Type B pancreatic cell (in vitro differentiated cells): Measurements from ENCODE around the gene DNAJC9. TPM values are rescaled to one million over a fixed set of nuclear protein-coding genes. Genes with fewer than 3 reads are reported as not detected.

Experiments used
- DNase-seq: peaks from one replicate; pipeline ENCODE4 v3.0.0; 2021; ENCODE audit warnings: mixed read lengths; ENCODE audit not compliant: unreplicated experiment; ENCODE audit errors: extremely low spot score
- H3K27ac Mint-ChIP-seq: 2 replicates; pipeline ENCODE4 v1.8.0; 2021; ENCODE audit warnings: mild to moderate bottlenecking, mixed read lengths
- H3K27me3 Mint-ChIP-seq: 2 replicates; pipeline ENCODE4 v1.8.0; 2021; ENCODE audit warnings: mixed read lengths
- H3K36me3 Mint-ChIP-seq: 2 replicates; pipeline ENCODE4 v1.8.0; 2021; ENCODE audit warnings: mixed read lengths
- H3K4me1 Mint-ChIP-seq: one replicate; pipeline ENCODE4 v1.8.0; 2021; ENCODE audit warnings: mixed read lengths; ENCODE audit not compliant: unreplicated experiment
- H3K4me3 Mint-ChIP-seq: 2 replicates; pipeline ENCODE4 v1.8.0; 2021; ENCODE audit warnings: mild to moderate bottlenecking, mixed read lengths
- H3K9me3 Mint-ChIP-seq: 2 replicates; pipeline ENCODE4 v1.8.0; 2021; ENCODE audit warnings: mixed read lengths
- CTCF ChIP-seq: fragments of 200-600 bp; sonication (generic); conservative IDR thresholded peaks from 2 replicates; pipeline ENCODE4 v1.5.0; 2021; ENCODE audit warnings: antibody characterized with exemption, mild to moderate bottlenecking
- total RNA-seq: library from RNA; stranded (reverse); gene quantifications from 2 replicates; pipeline ENCODE4 v1.2.1, GENCODE V29; 2021; ENCODE audit warnings: low replicate concordance

Gene DNAJC9
- total RNA-seq, 1 donor from 2014 or later, result 41.8 TPM

GRCh38 chr10:73233883-73234282 is 13.2 kb downstream of the DNAJC9 start:
- DNase-seq, result no peak
- H3K4me1 Mint-ChIP-seq, result no peaks in the 10 kb centered on the region
- no peak for TF ChIP-seq CTCF
- peaks cover 10% of the 10 kb centered on the region for H3K36me3 Mint-ChIP-seq
- no peaks in the 10 kb centered on the region for H3K27me3 Mint-ChIP-seq
- no peak overlapping the region for H3K4me3 Mint-ChIP-seq
- H3K9me3 Mint-ChIP-seq, result no peaks in the 10 kb centered on the region
- no peak overlapping the region for H3K27ac Mint-ChIP-seq

GRCh38 chr10:73232887-73233286 is 14.2 kb downstream of the DNAJC9 start:
- Mint-ChIP-seq H3K27ac (no peak overlapping the region), H3K4me3 (no peak overlapping the region), H3K4me1 (no peaks in the 10 kb centered on the region), H3K36me3 (peaks cover 10% of the 10 kb centered on the region), H3K27me3 (no peaks in the 10 kb centered on the region), H3K9me3 (no peaks in the 10 kb centered on the region)
- DNase-seq, result no peak
- peak; percentile 56 for TF ChIP-seq CTCF

- no peak for TF ChIP-seq CTCF
- no peaks in the 10 kb centered on the region for H3K9me3 Mint-ChIP-seq
- no peaks in the 10 kb centered on the region for H3K4me1 Mint-ChIP-seq
- H3K36me3 Mint-ChIP-seq, result peaks cover 10% of the 10 kb centered on the region
- no peak for DNase-seq
- no peak overlapping the region for H3K27ac Mint-ChIP-seq
- no peaks in the 10 kb centered on the region for H3K27me3 Mint-ChIP-seq
- no peak overlapping the region for H3K4me3 Mint-ChIP-seq
Measured at GRCh38 chr10:73229567-73229966, 17.5 kb downstream of the DNAJC9 start.

- no peaks in the 10 kb centered on the region for H3K27me3 Mint-ChIP-seq
- no peak for DNase-seq
- no peak overlapping the region for H3K4me3 Mint-ChIP-seq
- H3K27ac Mint-ChIP-seq, result no peak overlapping the region
- H3K36me3 Mint-ChIP-seq, result peaks cover 10% of the 10 kb centered on the region
- TF ChIP-seq CTCF, result no peak
- no peaks in the 10 kb centered on the region for H3K9me3 Mint-ChIP-seq
- no peaks in the 10 kb centered on the region for H3K4me1 Mint-ChIP-seq
Measured at GRCh38 chr10:73228247-73228646, 18.8 kb downstream of the DNAJC9 start.

- no peaks in the 10 kb centered on the region for H3K27me3 Mint-ChIP-seq
- H3K4me3 Mint-ChIP-seq, result no peak overlapping the region
- TF ChIP-seq CTCF, result no peak
- peaks cover 7% of the 10 kb centered on the region for H3K36me3 Mint-ChIP-seq
- no peak overlapping the region for H3K27ac Mint-ChIP-seq
- no peak for DNase-seq
- no peaks in the 10 kb centered on the region for H3K4me1 Mint-ChIP-seq
- H3K9me3 Mint-ChIP-seq, result no peaks in the 10 kb centered on the region
Measured at GRCh38 chr10:73226663-73227062, 20.4 kb downstream of the DNAJC9 start.

GRCh38 chr10:73225518-73225917 is 21.5 kb downstream of the DNAJC9 start:
- Mint-ChIP-seq H3K36me3 (peaks cover 4% of the 10 kb centered on the region), H3K9me3 (no peaks in the 10 kb centered on the region), H3K4me3 (no peak overlapping the region), H3K4me1 (no peaks in the 10 kb centered on the region), H3K27me3 (no peaks in the 10 kb centered on the region), H3K27ac (no peak overlapping the region)
- TF ChIP-seq CTCF, result no peak
- DNase-seq, result no peak
